ENCODE data around the gene KRT73.

Gene KRT73

DNA sequence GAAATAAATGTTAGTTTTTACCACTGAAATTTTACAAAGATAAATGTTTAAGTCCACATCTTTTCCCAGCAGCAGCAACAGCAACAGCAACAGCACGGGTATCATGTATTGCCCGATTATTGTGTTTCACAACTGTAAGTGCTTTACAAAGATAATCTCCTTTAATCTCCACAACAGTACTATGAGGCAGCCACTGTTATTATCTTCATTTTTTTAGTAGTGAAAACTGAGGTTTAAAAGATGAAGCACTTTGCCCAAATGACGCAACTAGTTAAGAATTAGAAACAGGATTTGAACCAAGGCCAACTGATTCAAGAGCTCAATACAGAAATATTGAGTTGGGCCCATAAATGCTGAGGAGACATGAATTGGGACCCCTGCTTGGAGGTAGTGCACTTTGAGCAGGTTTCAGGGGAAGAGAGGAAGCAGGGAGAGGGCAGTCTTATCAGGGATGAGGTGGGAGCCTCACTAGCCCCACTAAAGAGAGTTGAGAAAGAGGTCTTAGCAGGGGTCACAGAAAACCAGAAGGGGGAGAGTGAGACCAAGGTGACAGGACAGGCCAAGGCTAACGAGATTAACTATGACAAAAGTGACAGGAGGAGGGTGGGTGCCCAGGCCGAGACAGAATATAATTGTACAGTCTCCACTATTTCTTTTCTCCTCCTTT lies 18.4 kb upstream of the KRT73 start:
- DNase-seq (ENCODE audit: extremely low read depth, low read depth), result no peak
- TF ChIP-seq, protein P1, sequence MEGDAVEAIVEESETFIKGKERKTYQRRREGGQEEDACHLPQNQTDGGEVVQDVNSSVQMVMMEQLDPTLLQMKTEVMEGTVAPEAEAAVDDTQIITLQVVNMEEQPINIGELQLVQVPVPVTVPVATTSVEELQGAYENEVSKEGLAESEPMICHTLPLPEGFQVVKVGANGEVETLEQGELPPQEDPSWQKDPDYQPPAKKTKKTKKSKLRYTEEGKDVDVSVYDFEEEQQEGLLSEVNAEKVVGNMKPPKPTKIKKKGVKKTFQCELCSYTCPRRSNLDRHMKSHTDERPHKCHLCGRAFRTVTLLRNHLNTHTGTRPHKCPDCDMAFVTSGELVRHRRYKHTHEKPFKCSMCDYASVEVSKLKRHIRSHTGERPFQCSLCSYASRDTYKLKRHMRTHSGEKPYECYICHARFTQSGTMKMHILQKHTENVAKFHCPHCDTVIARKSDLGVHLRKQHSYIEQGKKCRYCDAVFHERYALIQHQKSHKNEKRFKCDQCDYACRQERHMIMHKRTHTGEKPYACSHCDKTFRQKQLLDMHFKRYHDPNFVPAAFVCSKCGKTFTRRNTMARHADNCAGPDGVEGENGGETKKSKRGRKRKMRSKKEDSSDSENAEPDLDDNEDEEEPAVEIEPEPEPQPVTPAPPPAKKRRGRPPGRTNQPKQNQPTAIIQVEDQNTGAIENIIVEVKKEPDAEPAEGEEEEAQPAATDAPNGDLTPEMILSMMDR (IDR thresholded peaks at IDR 0.05; ENCODE audit: low read depth, low read length), result no peak

DNA sequence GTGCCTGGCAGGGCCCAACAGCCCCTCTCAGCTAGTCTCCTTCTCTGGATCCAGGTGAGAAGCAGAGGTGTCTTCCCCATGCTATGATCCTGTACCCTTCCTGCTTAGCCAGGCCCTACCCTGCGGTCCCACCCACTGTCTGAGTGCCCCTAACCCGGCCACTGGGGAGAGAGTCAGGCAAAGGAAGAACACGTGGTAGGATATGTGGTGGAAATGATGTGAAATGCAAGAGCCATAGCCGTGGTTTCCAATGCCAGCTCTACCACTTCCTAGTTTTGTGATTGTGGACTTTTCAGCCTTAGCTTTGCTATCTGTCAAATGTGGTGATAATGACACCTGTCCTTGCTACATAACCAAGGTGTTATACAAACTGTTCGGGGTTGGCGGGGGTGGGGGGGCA lies 17.8 kb upstream of the KRT73 start:
- no peak for DNase-seq (ENCODE audit: extremely low read depth, low read depth)
- TF ChIP-seq, protein P1 (IDR thresholded peaks at IDR 0.05; ENCODE audit: low read depth, low read length), result no peak

DNA sequence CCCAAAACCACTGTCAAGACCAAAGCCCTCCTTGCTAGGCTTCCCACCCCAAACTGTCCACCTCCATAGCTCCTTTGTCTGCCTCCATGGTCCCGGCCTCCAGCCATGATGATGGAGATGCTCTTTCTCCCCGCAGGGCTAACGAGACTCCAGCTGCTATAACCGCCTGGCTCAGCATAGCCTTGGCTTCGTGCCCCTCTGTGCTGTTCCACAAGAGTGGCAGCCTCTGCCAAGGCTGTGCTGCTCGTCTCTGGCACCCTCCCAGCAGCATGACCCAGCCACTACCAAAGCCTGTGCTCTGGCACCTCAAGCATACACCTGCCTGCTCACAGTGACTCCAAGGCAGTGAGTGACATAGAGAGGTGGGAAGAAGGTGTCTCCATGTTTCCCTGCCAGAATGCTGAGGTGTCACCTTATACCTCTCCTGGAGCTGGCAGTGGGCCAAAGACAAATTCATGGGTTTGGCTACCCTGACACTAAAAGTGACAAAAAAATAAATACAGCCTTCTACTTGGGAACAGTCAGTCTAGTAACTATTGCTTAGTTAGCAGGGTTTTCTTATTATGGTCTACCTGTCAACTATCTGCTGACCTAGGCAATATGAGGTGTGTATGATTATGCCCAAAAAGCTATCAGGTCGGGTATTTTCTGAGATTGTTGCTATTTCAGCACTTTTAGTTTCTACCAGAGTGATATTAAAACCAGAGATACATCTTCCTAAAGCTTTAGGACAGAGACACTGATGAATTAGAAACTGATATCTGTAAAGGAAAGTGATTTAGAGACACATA lies 16.1 kb upstream of the KRT73 start:
- TF ChIP-seq, protein P1 (IDR thresholded peaks at IDR 0.05; ENCODE audit: low read depth, low read length), result no peak
- no peak for DNase-seq (ENCODE audit: extremely low read depth, low read depth)

DNA sequence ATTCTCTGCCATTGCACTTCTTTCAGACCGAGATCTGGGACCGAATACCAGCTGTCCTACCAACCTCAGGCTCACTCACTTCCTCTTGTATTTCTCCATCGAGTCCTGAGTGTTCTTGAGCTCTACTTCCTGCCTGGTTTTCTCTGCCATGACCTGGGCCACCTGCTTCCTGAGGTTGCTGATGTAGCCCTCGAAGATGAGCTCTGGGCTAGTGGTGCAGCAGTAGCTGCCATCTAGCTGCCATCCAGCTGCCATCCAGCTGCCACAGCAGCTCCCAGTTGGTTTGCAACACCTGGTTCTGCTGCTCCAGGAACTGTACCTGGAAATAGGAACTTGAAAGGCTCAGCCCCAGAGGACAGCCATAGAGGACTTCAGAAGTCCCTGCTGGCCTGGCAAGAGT lies 15.0 kb upstream of the KRT73 start:
- TF ChIP-seq, protein P1 (IDR thresholded peaks at IDR 0.05; ENCODE audit: low read depth, low read length), result no peak
- DNase-seq (ENCODE audit: extremely low read depth, low read depth), result no peak

DNA sequence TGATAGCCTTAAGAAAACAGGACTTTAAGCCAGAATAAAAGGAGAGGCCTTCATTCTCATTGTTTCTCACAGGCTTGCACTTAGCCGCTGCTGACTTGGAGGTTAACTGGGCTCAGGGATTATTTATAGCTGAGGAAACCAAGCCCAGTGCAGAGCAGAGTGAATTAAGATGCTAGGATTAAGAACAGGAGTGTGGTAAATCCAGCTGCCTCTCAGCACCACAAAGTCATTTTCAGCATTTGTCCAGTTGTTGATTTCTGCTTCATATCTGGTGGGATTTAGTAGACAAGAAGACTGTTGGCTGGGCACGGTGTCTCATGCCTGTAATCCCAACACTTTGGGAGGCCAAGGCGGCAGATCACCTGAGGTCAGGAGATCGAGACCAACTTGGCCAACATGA lies 14.3 kb upstream of the KRT73 start:
- no peak for DNase-seq (ENCODE audit: extremely low read depth, low read depth)
- TF ChIP-seq, protein P1 (IDR thresholded peaks at IDR 0.05; ENCODE audit: low read depth, low read length), result no peak

DNA sequence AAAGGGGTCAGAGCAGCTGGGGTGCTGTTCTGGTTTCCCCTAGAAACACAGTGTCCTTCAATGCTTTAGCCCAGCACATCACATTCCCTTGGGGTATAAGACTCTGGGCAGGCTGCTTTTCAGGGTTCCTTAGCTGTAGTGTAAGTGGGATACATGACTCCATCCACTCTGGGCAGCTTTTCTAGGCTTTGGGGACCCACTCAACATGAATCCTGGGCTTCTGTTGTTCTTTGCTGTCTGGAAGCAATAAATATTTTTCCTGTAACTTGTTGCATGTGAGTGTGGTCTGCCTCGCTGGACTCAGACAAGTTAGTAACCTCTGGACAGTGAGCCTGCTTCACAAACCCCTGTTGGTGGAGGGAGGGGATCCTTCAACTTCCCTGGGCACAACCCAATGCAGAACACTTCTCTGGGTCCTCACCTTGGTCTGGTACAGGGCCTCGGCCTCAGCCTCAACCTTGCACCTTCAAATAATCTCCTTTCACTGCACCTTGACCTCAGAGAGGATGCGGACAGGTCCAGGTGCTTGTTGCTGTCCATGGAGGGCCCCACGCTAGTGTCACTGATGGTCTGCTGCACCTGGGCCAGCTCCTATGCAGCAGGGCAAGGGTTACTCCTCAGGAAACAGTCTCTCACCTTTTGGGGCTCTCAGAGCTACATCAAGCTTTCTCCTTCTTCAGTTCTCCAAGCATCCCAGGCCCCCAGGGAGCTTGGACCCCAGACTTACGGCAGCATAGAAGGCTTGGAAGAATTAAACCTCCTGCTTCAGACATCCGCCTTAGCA lies 13.5 kb upstream of the KRT73 start:
- TF ChIP-seq, protein P1 (IDR thresholded peaks at IDR 0.05; ENCODE audit: low read depth, low read length), result no peak
- DNase-seq (ENCODE audit: extremely low read depth, low read depth), result no peak

DNA sequence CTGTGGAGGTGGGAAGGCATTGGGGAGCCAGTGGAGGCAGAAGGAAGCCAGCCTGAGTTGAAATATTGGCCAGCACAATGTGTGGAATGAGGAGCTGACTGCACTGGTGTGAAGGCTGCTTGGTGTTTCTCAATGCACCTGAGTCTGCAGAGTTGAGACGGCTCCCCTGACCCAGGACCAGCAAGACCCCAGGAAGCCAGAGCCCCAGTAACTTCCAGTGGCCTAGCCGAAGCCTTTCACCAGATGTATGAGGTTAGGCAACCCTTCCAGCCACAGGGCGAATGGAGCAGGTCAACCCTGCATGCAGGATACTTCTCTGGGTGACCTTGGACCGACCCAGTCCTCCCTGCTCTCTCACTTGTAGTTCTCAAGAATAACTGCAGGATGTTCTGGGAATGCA lies 12.9 kb upstream of the KRT73 start:
- no peak for DNase-seq (ENCODE audit: extremely low read depth, low read depth)
- TF ChIP-seq, protein P1 (IDR thresholded peaks at IDR 0.05; ENCODE audit: low read depth, low read length), result no peak
